22Rv1 (cell line): ENCODE results near the gene IFITM10.

ENCODE experiments used
- ZFX ChIP-seq: fragments of 450-650 bp; IDR thresholded peaks from 2 replicates; pipeline ENCODE4 v1.6.1; 2017; ENCODE audit warnings: antibody characterized with exemption, borderline replicate concordance
- TF ChIP-seq, protein P1 (sequence below): fragments of 450-650 bp; IDR thresholded peaks from 2 replicates; pipeline ENCODE4 v1.5.1; 2017; ENCODE audit warnings: mild to moderate bottlenecking

DNA sequence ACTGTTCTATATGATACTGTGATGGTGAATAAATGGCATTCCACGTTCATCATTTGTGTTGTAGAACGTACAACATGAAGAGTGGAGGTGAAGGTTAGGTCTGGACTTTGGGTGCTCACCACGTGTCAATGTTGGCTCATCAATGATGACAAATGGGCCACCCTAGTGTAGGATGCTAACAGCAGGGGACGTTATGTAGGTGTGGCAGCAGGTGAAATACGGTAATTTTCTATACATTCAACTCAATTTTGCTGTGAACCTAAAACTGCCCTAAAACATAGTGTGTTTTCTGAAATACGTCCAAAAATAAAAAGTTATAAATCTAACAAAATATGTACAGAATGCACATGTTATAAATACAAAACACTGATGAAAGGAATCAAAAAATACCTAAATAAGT is 47.2 kb downstream of the IFITM10 start:
- TF ChIP-seq, protein P1, sequence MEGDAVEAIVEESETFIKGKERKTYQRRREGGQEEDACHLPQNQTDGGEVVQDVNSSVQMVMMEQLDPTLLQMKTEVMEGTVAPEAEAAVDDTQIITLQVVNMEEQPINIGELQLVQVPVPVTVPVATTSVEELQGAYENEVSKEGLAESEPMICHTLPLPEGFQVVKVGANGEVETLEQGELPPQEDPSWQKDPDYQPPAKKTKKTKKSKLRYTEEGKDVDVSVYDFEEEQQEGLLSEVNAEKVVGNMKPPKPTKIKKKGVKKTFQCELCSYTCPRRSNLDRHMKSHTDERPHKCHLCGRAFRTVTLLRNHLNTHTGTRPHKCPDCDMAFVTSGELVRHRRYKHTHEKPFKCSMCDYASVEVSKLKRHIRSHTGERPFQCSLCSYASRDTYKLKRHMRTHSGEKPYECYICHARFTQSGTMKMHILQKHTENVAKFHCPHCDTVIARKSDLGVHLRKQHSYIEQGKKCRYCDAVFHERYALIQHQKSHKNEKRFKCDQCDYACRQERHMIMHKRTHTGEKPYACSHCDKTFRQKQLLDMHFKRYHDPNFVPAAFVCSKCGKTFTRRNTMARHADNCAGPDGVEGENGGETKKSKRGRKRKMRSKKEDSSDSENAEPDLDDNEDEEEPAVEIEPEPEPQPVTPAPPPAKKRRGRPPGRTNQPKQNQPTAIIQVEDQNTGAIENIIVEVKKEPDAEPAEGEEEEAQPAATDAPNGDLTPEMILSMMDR, result no peak
- no peak for TF ChIP-seq ZFX
